HepG2 (cell line): ENCODE data around the gene MAP3K5. TPM values are rescaled to one million over a fixed set of nuclear protein-coding genes. Genes with fewer than 3 reads are reported as not detected.

ENCODE experiments used
- ATAC-seq: fragments of 200-7000 bp; cut with Tn5 transposase; 3 replicates; pipeline ENCODE4 v1.9.1; 2020; ENCODE audit warnings: mild to moderate bottlenecking, moderate library complexity
- BruUV-seq: library from RNA; stranded (reverse); fragments of 400-500 nt; replicated peaks from 2 replicates; lab custom pipeline; 2021; lab: Mats Ljungman, UMichigan
- CTCF ChIA-PET: fragments of 300-600 bp; formaldehyde crosslinking; extraction: SDS; loops from one replicate; lab custom pipeline; 2021; ENCODE audit warnings: low total read pairs, inconsistent platforms, low intra/inter-chr PET ratio; lab: Yijun Ruan, JAX
- POLR2A ChIA-PET: fragments of 350-600 bp; sonication (Branson Sonifier 250); formaldehyde crosslinking; loops from one replicate; lab custom pipeline; 2020; ENCODE audit warnings: antibody characterized with exemption, inconsistent platforms; lab: Yijun Ruan, JAX
- DNase-seq: peaks from one replicate; pipeline ENCODE4 v3.0.0-alpha.2; 2015; ENCODE audit warnings: low spot score
- FAIRE-seq: peaks from 3 replicates; lab custom pipeline; 2011; peaks lifted over from hg19 to GRCh38; lab: Jason Lieb, UNC
- H2AFZ ChIP-seq: one replicate; pipeline ENCODE4 v1.6.1; 2011; ENCODE audit warnings: low read length, inconsistent platforms
- H3K27ac ChIP-seq: fragments of 300-600 bp; 3 replicates; pipeline ENCODE4 v1.8.0; 2011; ENCODE audit warnings: mixed run types, mild to moderate bottlenecking, mixed read lengths, low read length, inconsistent platforms; ENCODE audit not compliant: insufficient read depth; ENCODE audit errors: extremely low read length
- H3K27me3 ChIP-seq, 2 experiments: fragments of 200-600 bp in 1 of 2; 2 replicates in 1 of 2; 3 replicates in 1 of 2; pipeline versions ENCODE4 v1.6.0 to v1.8.0; 2011; ENCODE audit warnings: low read length in 2 of 2, mild to moderate bottlenecking in 2 of 2, moderate library complexity in 2 of 2, inconsistent platforms in 1 of 2; ENCODE audit not compliant: insufficient read depth in 2 of 2, control insufficient read depth in 1 of 2
- H3K36me3 ChIP-seq, 2 experiments: fragments of 200-600 bp in 1 of 2; replicated peaks in 1 of 2; 2 replicates in 1 of 2; 3 replicates in 1 of 2; pipeline versions ENCODE4 v1.5.1 to v1.8.0; 2011; ENCODE audit warnings: low read length in 2 of 2, inconsistent platforms in 1 of 2; ENCODE audit not compliant: insufficient read depth in 2 of 2, control insufficient read depth in 1 of 2
- H3K4me1 ChIP-seq: 2 replicates; pipeline ENCODE4 v1.5.1; 2012; ENCODE audit warnings: low read length, inconsistent platforms; ENCODE audit not compliant: insufficient read depth
- H3K4me2 ChIP-seq: 2 replicates; pipeline ENCODE4 v1.6.0; 2011; ENCODE audit warnings: low read depth, low read length, inconsistent platforms
- H3K4me3 ChIP-seq, 3 experiments: fragments of 200-600 bp in 1 of 3; sonication (generic), shearing (Covaris generic) in 1 of 3; replicated peaks in 1 of 3; 2 replicates each; pipeline ENCODE4 v1.5.1; 2011 to 2016; ENCODE audit warnings: low read length in 3 of 3, inconsistent platforms in 2 of 3, low read depth in 2 of 3, mild to moderate bottlenecking in 2 of 3, control low read depth in 1 of 3, mixed read lengths in 1 of 3; ENCODE audit not compliant: insufficient read depth in 1 of 3
- H3K79me2 ChIP-seq: one replicate; pipeline ENCODE4 v1.6.1; 2011; ENCODE audit warnings: low read length, inconsistent platforms; ENCODE audit not compliant: insufficient read depth
- H3K9ac ChIP-seq: 2 replicates; pipeline ENCODE4 v1.6.0; 2011; ENCODE audit warnings: mild to moderate bottlenecking, low read depth, low read length, inconsistent platforms; ENCODE audit not compliant: insufficient read depth
- H3K9me3 ChIP-seq: 2 replicates; pipeline ENCODE4 v1.5.1; 2012; ENCODE audit warnings: mild to moderate bottlenecking, low read length
- H4K20me1 ChIP-seq: 2 replicates; pipeline ENCODE4 v1.6.0; 2011; ENCODE audit warnings: inconsistent platforms, mild to moderate bottlenecking, low read length, moderate library complexity; ENCODE audit not compliant: insufficient read depth
- CBFB ChIP-seq: sonication (generic); formaldehyde crosslinking; IDR thresholded peaks from 2 replicates; pipeline ENCODE4 v1.4.0; 2020; ENCODE audit warnings: missing genetic modification reagents
- EEA1 ChIP-seq: sonication (generic); formaldehyde crosslinking; IDR thresholded peaks from 2 replicates; pipeline ENCODE4 v1.5.1; 2020; ENCODE audit warnings: mild to moderate bottlenecking, missing genetic modification reagents, borderline replicate concordance
- HNRNPLL ChIP-seq: fragments of 200-400 bp; formaldehyde crosslinking; IDR thresholded peaks from 2 replicates; pipeline ENCODE4 v1.6.1; 2017; ENCODE audit warnings: mild to moderate bottlenecking, low read depth, low read length; ENCODE audit not compliant: poor library complexity, severe bottlenecking
- KAT2B ChIP-seq: fragments of 150-350 bp; IDR thresholded peaks from 2 replicates; pipeline ENCODE4 v1.6.1; 2014; ENCODE audit warnings: low read depth, low read length, borderline replicate concordance
- LRRFIP1 ChIP-seq: sonication (generic); formaldehyde crosslinking; conservative IDR thresholded peaks from 2 replicates; pipeline ENCODE4 v1.4.0; 2020; ENCODE audit warnings: missing genetic modification reagents
- MIER3 ChIP-seq: IDR thresholded peaks from 2 replicates; pipeline ENCODE4 v1.6.1; 2016; ENCODE audit warnings: missing compliant biosample characterization, borderline replicate concordance
- NFE2L2 ChIP-seq: fragments of 150-350 bp; IDR thresholded peaks from 2 replicates; pipeline ENCODE4 v1.6.1; 2014; ENCODE audit warnings: low read length
- RBM22 ChIP-seq: fragments of 200-400 bp; formaldehyde crosslinking; optimal IDR thresholded peaks from 2 replicates; pipeline ENCODE3; 2017; ENCODE audit warnings: mild to moderate bottlenecking, low read length, moderate library complexity
- SUZ12 ChIP-seq: fragments of 150-350 bp; IDR thresholded peaks from 2 replicates; pipeline ENCODE4 v1.6.1; 2014; ENCODE audit warnings: low read depth, low read length
- TAF1 ChIP-seq: sonication (generic); formaldehyde crosslinking; IDR thresholded peaks from 2 replicates; pipeline ENCODE4 v1.4.0; 2020; ENCODE audit warnings: missing genetic modification reagents
- ZNF317 ChIP-seq: sonication (generic); formaldehyde crosslinking; IDR thresholded peaks from 2 replicates; pipeline ENCODE4 v1.5.0; 2020; ENCODE audit warnings: mild to moderate bottlenecking, missing genetic modification reagents
- ZNF431 ChIP-seq: sonication (generic); formaldehyde crosslinking; IDR thresholded peaks from 2 replicates; pipeline ENCODE4 v1.9.0; 2022; ENCODE audit warnings: missing genetic modification reagents, low read depth, mild to moderate bottlenecking, borderline replicate concordance
- WGBS: methylation state at CpG from one replicate; pipeline ENCODE4 v1.1.6; 2017; ENCODE audit warnings: low lambda C conversion rate; 5-methylcytosine and 5-hydroxymethylcytosine counted together
- in situ Hi-C: cut with HindIII; loops from 2 replicates; pipeline ENCODE4 v1.10.0; 2017; ENCODE audit warnings: low pct_unique_long_range_greater_than_20kb; ENCODE audit not compliant: extremely low pct_ligation_motif_present
- intact Hi-C: fragments of 100-400 bp; cut with micrococcal nuclease; formaldehyde crosslinking; loops from one replicate; pipeline ENCODE4 v1.10.0; 2022; ENCODE audit not compliant: unreplicated experiment
- polyA plus RNA-seq, 8 experiments: library from polyadenylated mRNA; depleted of rRNA in 3 of 8; stranded (reverse) in 7 of 8; unstranded in 1 of 8; fragments of >200 nt; fragmentation: Illumina TruSeq in 4 of 8; extraction: Trizol in 4 of 8; gene quantifications; 2 replicates each; pipeline versions ENCODE4 v1.2.1 to v1.2.3, GENCODE V29; 2011 to 2016; ENCODE audit warnings: low read depth in 4 of 8, missing spikeins in 1 of 8, mixed read lengths in 1 of 8; ENCODE audit not compliant: insufficient read depth in 1 of 8
- total RNA-seq, 5 experiments: library from RNA; depleted of rRNA; stranded (reverse); fragments of >200 nt; fragmentation: Illumina TruSeq; extraction: Trizol; gene quantifications; 2 replicates each; pipeline ENCODE4 v1.2.3, GENCODE V29; 2016; ENCODE audit warnings: low read depth in 1 of 5
- TF ChIP-seq, protein P1 (sequence below): sonication (generic); formaldehyde crosslinking; conservative IDR thresholded peaks from 2 replicates; pipeline ENCODE4 v1.8.0; 2022; ENCODE audit warnings: mild to moderate bottlenecking, moderate library complexity, missing genetic modification reagents

Gene MAP3K5
- total and polyA plus RNA-seq, 2 of the 13 experiments (the other 11 are each of a cell fraction or from before 2014, with no cell fraction given) = not detected

- no peak overlapping the region for H3K4me3 ChIP-seq
- intact Hi-C loops = no loop called here
Measured at GRCh38 chr6:136809091-136809860, 17.0 kb upstream of the MAP3K5 start.

More at GRCh38 chr6:136809091-136809860, 17.0 kb upstream of the MAP3K5 start:
- CTCF ChIA-PET = no interaction called here
- no peaks in the 10 kb centered on the region for H3K9me3 ChIP-seq
- H4K20me1 ChIP-seq = no peaks in the 10 kb centered on the region
- WGBS = 30% methylated on average over 7 of the region's 7 CpGs
- H2AFZ ChIP-seq = no peak overlapping the region
- H3K4me1 ChIP-seq = no peaks in the 10 kb centered on the region
- no peaks in the 10 kb centered on the region for H3K36me3 ChIP-seq
- H3K9ac ChIP-seq = no peak overlapping the region
- ATAC-seq = no peak
- no peak overlapping the region for H3K4me2 ChIP-seq
- DNase-seq = no peak
- in situ Hi-C loops = no loop called here
- H3K79me2 ChIP-seq = no peaks in the 10 kb centered on the region
- FAIRE-seq = no peak
- H3K27me3 ChIP-seq = no peaks in the 10 kb centered on the region
- no TSS peak for BruUV-seq
- TF ChIP-seq TAF1 (CRISPR knock-in tag) (no peak), KAT2B (no peak), RBM22 (no peak), CBFB (no peak), SUZ12 (no peak), NFE2L2 (no peak), HNRNPLL (no peak), EEA1 (CRISPR knock-in tag) (no peak), ZNF431 (CRISPR knock-in tag) (no peak), MIER3 (no peak), LRRFIP1 (CRISPR knock-in tag) (no peak), ZNF317 (no peak)
- TF ChIP-seq, protein P1, sequence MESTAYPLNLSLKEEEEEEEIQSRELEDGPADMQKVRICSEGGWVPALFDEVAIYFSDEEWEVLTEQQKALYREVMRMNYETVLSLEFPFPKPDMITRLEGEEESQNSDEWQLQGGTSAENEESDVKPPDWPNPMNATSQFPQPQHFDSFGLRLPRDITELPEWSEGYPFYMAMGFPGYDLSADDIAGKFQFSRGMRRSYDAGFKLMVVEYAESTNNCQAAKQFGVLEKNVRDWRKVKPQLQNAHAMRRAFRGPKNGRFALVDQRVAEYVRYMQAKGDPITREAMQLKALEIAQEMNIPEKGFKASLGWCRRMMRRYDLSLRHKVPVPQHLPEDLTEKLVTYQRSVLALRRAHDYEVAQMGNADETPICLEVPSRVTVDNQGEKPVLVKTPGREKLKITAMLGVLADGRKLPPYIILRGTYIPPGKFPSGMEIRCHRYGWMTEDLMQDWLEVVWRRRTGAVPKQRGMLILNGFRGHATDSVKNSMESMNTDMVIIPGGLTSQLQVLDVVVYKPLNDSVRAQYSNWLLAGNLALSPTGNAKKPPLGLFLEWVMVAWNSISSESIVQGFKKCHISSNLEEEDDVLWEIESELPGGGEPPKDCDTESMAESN (CRISPR knock-in tag) = no peak
- POLR2A ChIA-PET = no interaction called here
- H3K27ac ChIP-seq = no peak overlapping the region
